VCaP (cell line): ENCODE results near the gene RPL36AL.

Experiments
- H3K27ac ChIP-seq: fragments of 450-650 bp; 2 replicates; pipeline ENCODE4 v1.5.1; 2017
- CTCF ChIP-seq: fragments of 450-650 bp; conservative IDR thresholded peaks from 2 replicates; pipeline ENCODE4 v1.5.1; 2017; ENCODE audit warnings: mild to moderate bottlenecking, moderate library complexity

The RPL36AL gene

GRCh38 chr14:49582113-49582977 lies 38.1 kb downstream of the RPL36AL start:
- TF ChIP-seq CTCF: no peak
- no peak overlapping the region for H3K27ac ChIP-seq

GRCh38 chr14:49581209-49582112 lies 39.0 kb downstream of the RPL36AL start:
- H3K27ac ChIP-seq: no peak overlapping the region
- TF ChIP-seq CTCF: no peak

GRCh38 chr14:49579841-49580240 lies 40.6 kb downstream of the RPL36AL start:
- TF ChIP-seq CTCF: no peak
- no peak overlapping the region for H3K27ac ChIP-seq

- no peak for TF ChIP-seq CTCF
- H3K27ac ChIP-seq: no peak overlapping the region
Measured at GRCh38 chr14:49578141-49578540, 42.3 kb downstream of the RPL36AL start.

GRCh38 chr14:49574038-49574437 lies 46.4 kb downstream of the RPL36AL start:
- TF ChIP-seq CTCF: no peak
- H3K27ac ChIP-seq: no peak overlapping the region

GRCh38 chr14:49569281-49569680 lies 51.1 kb downstream of the RPL36AL start:
- no peak for TF ChIP-seq CTCF
- H3K27ac ChIP-seq: no peak overlapping the region
